Activated T-cell treated with anti-CD3 and anti-CD28 coated beads, Interleukin-2, amount 50 U/mL, for 24 hours (primary cell): ENCODE data around the gene CLDN7.

Source experiments
- DNase-seq: peaks from one replicate; pipeline ENCODE4 v3.0.0-alpha.2; 2020
- H3K27ac Mint-ChIP-seq: 2 replicates; pipeline ENCODE4 v1.8.0; 2020; ENCODE audit warnings: mild to moderate bottlenecking, mixed read lengths
- H3K27me3 Mint-ChIP-seq: 2 replicates; pipeline ENCODE4 v1.8.0; 2020; ENCODE audit warnings: mixed read lengths
- H3K36me3 Mint-ChIP-seq: 2 replicates; pipeline ENCODE4 v1.8.0; 2020; ENCODE audit warnings: low read depth, mixed read lengths
- H3K4me1 Mint-ChIP-seq: 2 replicates; pipeline ENCODE4 v1.8.0; 2020; ENCODE audit warnings: low read depth, mixed read lengths
- H3K4me3 Mint-ChIP-seq: 2 replicates; pipeline ENCODE4 v1.8.0; 2020; ENCODE audit warnings: mild to moderate bottlenecking, moderate library complexity, mixed read lengths
- H3K9me3 Mint-ChIP-seq: 2 replicates; pipeline ENCODE4 v1.8.0; 2020; ENCODE audit warnings: mixed read lengths

Gene CLDN7

GRCh38 chr17:7262192-7262934 lies at the start of gene CLDN7:
CLDN7 (minus strand) TSS chr17:7262478; CDS start chr17:7262043, 435 bp downstream.
- no peak for DNase-seq
- H3K4me3 Mint-ChIP-seq: peak within 1 kb of the TSS; percentile 59
- peaks cover 36% of the 10 kb centered on the region for H3K4me1 Mint-ChIP-seq
- peak within 1 kb of the TSS; percentile 50 for H3K27ac Mint-ChIP-seq
- peaks cover 28% of the 10 kb centered on the region for H3K27me3 Mint-ChIP-seq
- no peaks in the 10 kb centered on the region for H3K9me3 Mint-ChIP-seq
- peaks cover 25% of the 10 kb centered on the region for H3K36me3 Mint-ChIP-seq

GRCh38 chr17:7311110-7311705 lies 48.9 kb upstream of the CLDN7 start:
- H3K27ac Mint-ChIP-seq: peak overlapping the region; percentile 99
- peak overlapping the region; percentile 96 for H3K4me3 Mint-ChIP-seq
- DNase-seq: no peak
- H3K9me3 Mint-ChIP-seq: no peaks in the 10 kb centered on the region
- H3K36me3 Mint-ChIP-seq: peaks cover 82% of the 10 kb centered on the region
- peaks cover 68% of the 10 kb centered on the region for H3K4me1 Mint-ChIP-seq
- no peaks in the 10 kb centered on the region for H3K27me3 Mint-ChIP-seq

- no peaks in the 10 kb centered on the region for H3K27me3 Mint-ChIP-seq
- H3K27ac Mint-ChIP-seq: peak overlapping the region; percentile 99
- no peaks in the 10 kb centered on the region for H3K9me3 Mint-ChIP-seq
- H3K36me3 Mint-ChIP-seq: peaks cover 68% of the 10 kb centered on the region
- DNase-seq: no peak
- peaks cover 61% of the 10 kb centered on the region for H3K4me1 Mint-ChIP-seq
- peak overlapping the region; percentile 96 for H3K4me3 Mint-ChIP-seq
Observed at GRCh38 chr17:7309628-7310027, 47.4 kb upstream of the CLDN7 start.

- Mint-ChIP-seq H3K36me3 (peaks cover 60% of the 10 kb centered on the region), H3K27me3 (no peaks in the 10 kb centered on the region), H3K9me3 (no peaks in the 10 kb centered on the region), H3K4me3 (peak overlapping the region; percentile 96), H3K4me1 (peaks cover 54% of the 10 kb centered on the region), H3K27ac (peak overlapping the region; percentile 99)
- DNase-seq: peak; percentile 87
Observed at GRCh38 chr17:7308625-7309433, 46.6 kb upstream of the CLDN7 start.

GRCh38 chr17:7307686-7308624 lies 45.7 kb upstream of the CLDN7 start:
- peak overlapping the region; percentile 99 for H3K27ac Mint-ChIP-seq
- peaks cover 52% of the 10 kb centered on the region for H3K36me3 Mint-ChIP-seq
- peaks cover 46% of the 10 kb centered on the region for H3K4me1 Mint-ChIP-seq
- H3K4me3 Mint-ChIP-seq: peak overlapping the region; percentile 96
- DNase-seq: peak; percentile 72
- no peaks in the 10 kb centered on the region for H3K27me3 Mint-ChIP-seq
- no peaks in the 10 kb centered on the region for H3K9me3 Mint-ChIP-seq

- peak within 1 kb of the TSS; percentile 96 for H3K4me3 Mint-ChIP-seq
Observed at GRCh38 chr17:7306911-7307685, 44.8 kb upstream of the CLDN7 start, which contains the start of gene EIF5A. EIF5A (plus strand) TSS chr17:7307628; CDS start chr17:7309636, 2,008 bp downstream.

GRCh38 chr17:7304179-7304578 lies 41.9 kb upstream of the CLDN7 start:
- DNase-seq: no peak
- no peak overlapping the region for H3K4me3 Mint-ChIP-seq
- H3K27me3 Mint-ChIP-seq: no peaks in the 10 kb centered on the region
- H3K27ac Mint-ChIP-seq: no peak overlapping the region
- H3K4me1 Mint-ChIP-seq: peaks cover 11% of the 10 kb centered on the region
- peaks cover 14% of the 10 kb centered on the region for H3K36me3 Mint-ChIP-seq
- no peaks in the 10 kb centered on the region for H3K9me3 Mint-ChIP-seq

More at GRCh38 chr17:7306911-7307685, 44.8 kb upstream of the CLDN7 start, which contains the start of gene EIF5A:
- Mint-ChIP-seq H3K27me3 (no peaks in the 10 kb centered on the region), H3K36me3 (peaks cover 43% of the 10 kb centered on the region), H3K27ac (peak within 1 kb of the TSS; percentile 99), H3K9me3 (no peaks in the 10 kb centered on the region), H3K4me1 (peaks cover 38% of the 10 kb centered on the region)
- peak; percentile 100 for DNase-seq

- H3K4me3 Mint-ChIP-seq: peak overlapping the region; percentile 27
- peaks cover 33% of the 10 kb centered on the region for H3K27me3 Mint-ChIP-seq
Observed at GRCh38 chr17:7296189-7296861, 34.0 kb upstream of the CLDN7 start.

GRCh38 chr17:7295230-7296180 lies 33.2 kb upstream of the CLDN7 start:
- H3K27ac Mint-ChIP-seq: no peak overlapping the region
- H3K36me3 Mint-ChIP-seq: no peaks in the 10 kb centered on the region

More at GRCh38 chr17:7296189-7296861, 34.0 kb upstream of the CLDN7 start:
- H3K36me3 Mint-ChIP-seq: no peaks in the 10 kb centered on the region
- no peaks in the 10 kb centered on the region for H3K9me3 Mint-ChIP-seq
- DNase-seq: peak; percentile 85
- H3K27ac Mint-ChIP-seq: no peak overlapping the region
- H3K4me1 Mint-ChIP-seq: peaks cover 22% of the 10 kb centered on the region

GRCh38 chr17:7294614-7295153 lies 32.4 kb upstream of the CLDN7 start, which contains the start of gene YBX2:
YBX2 (minus strand) TSS chr17:7294639; CDS start chr17:7294500, 139 bp downstream.
- peak within 1 kb of the TSS; percentile 63 for H3K4me3 Mint-ChIP-seq
- DNase-seq: peak; percentile 82
- H3K9me3 Mint-ChIP-seq: no peaks in the 10 kb centered on the region
- H3K27ac Mint-ChIP-seq: peak within 1 kb of the TSS; percentile 22
- H3K4me1 Mint-ChIP-seq: peaks cover 22% of the 10 kb centered on the region
- H3K27me3 Mint-ChIP-seq: peaks cover 38% of the 10 kb centered on the region
- no peaks in the 10 kb centered on the region for H3K36me3 Mint-ChIP-seq

More at GRCh38 chr17:7295230-7296180, 33.2 kb upstream of the CLDN7 start:
- peak overlapping the region; percentile 63 for H3K4me3 Mint-ChIP-seq
- DNase-seq: no peak
- no peaks in the 10 kb centered on the region for H3K9me3 Mint-ChIP-seq
- H3K4me1 Mint-ChIP-seq: peaks cover 22% of the 10 kb centered on the region
- peaks cover 38% of the 10 kb centered on the region for H3K27me3 Mint-ChIP-seq

- H3K36me3 Mint-ChIP-seq: no peaks in the 10 kb centered on the region
- H3K27ac Mint-ChIP-seq: no peak overlapping the region
- peaks cover 38% of the 10 kb centered on the region for H3K27me3 Mint-ChIP-seq
- peak overlapping the region; percentile 23 for H3K4me3 Mint-ChIP-seq
- DNase-seq: no peak
- peaks cover 22% of the 10 kb centered on the region for H3K4me1 Mint-ChIP-seq
- no peaks in the 10 kb centered on the region for H3K9me3 Mint-ChIP-seq
Observed at GRCh38 chr17:7293816-7294613, 31.7 kb upstream of the CLDN7 start.
